HepG2 (cell line): Measurements from ENCODE around the gene RPL35. TPM values are rescaled to one million over a fixed set of nuclear protein-coding genes. Genes with fewer than 3 reads are reported as not detected.

Experiments
- ATAC-seq: fragments of 200-7000 bp; cut with Tn5 transposase; 3 replicates; pipeline ENCODE4 v1.9.1; 2020; ENCODE audit warnings: mild to moderate bottlenecking, moderate library complexity
- BruUV-seq: library from RNA; stranded (reverse); fragments of 400-500 nt; replicated peaks from 2 replicates; lab custom pipeline; 2021; lab: Mats Ljungman, UMichigan
- CTCF ChIA-PET: fragments of 300-600 bp; formaldehyde crosslinking; extraction: SDS; loops from one replicate; lab custom pipeline; 2021; ENCODE audit warnings: low total read pairs, inconsistent platforms, low intra/inter-chr PET ratio; lab: Yijun Ruan, JAX
- POLR2A ChIA-PET: fragments of 350-600 bp; sonication (Branson Sonifier 250); formaldehyde crosslinking; loops from one replicate; lab custom pipeline; 2020; ENCODE audit warnings: antibody characterized with exemption, inconsistent platforms; lab: Yijun Ruan, JAX
- DNase-seq: peaks from one replicate; pipeline ENCODE4 v3.0.0-alpha.2; 2015; ENCODE audit warnings: low spot score
- FAIRE-seq: peaks from 3 replicates; lab custom pipeline; 2011; peaks lifted over from hg19 to GRCh38; lab: Jason Lieb, UNC
- H2AFZ ChIP-seq: one replicate; pipeline ENCODE4 v1.6.1; 2011; ENCODE audit warnings: low read length, inconsistent platforms
- H3K27ac ChIP-seq: fragments of 300-600 bp; 3 replicates; pipeline ENCODE4 v1.8.0; 2011; ENCODE audit warnings: mixed run types, mild to moderate bottlenecking, mixed read lengths, low read length, inconsistent platforms; ENCODE audit not compliant: insufficient read depth; ENCODE audit errors: extremely low read length
- H3K27me3 ChIP-seq, 2 experiments: fragments of 200-600 bp in 1 of 2; 2 replicates in 1 of 2; 3 replicates in 1 of 2; pipeline versions ENCODE4 v1.6.0 to v1.8.0; 2011; ENCODE audit warnings: low read length in 2 of 2, mild to moderate bottlenecking in 2 of 2, moderate library complexity in 2 of 2, inconsistent platforms in 1 of 2; ENCODE audit not compliant: insufficient read depth in 2 of 2, control insufficient read depth in 1 of 2
- H3K36me3 ChIP-seq, 2 experiments: fragments of 200-600 bp in 1 of 2; replicated peaks in 1 of 2; 2 replicates in 1 of 2; 3 replicates in 1 of 2; pipeline versions ENCODE4 v1.5.1 to v1.8.0; 2011; ENCODE audit warnings: low read length in 2 of 2, inconsistent platforms in 1 of 2; ENCODE audit not compliant: insufficient read depth in 2 of 2, control insufficient read depth in 1 of 2
- H3K4me1 ChIP-seq: 2 replicates; pipeline ENCODE4 v1.5.1; 2012; ENCODE audit warnings: low read length, inconsistent platforms; ENCODE audit not compliant: insufficient read depth
- H3K4me2 ChIP-seq: 2 replicates; pipeline ENCODE4 v1.6.0; 2011; ENCODE audit warnings: low read depth, low read length, inconsistent platforms
- H3K4me3 ChIP-seq, 3 experiments: fragments of 200-600 bp in 1 of 3; sonication (generic), shearing (Covaris generic) in 1 of 3; replicated peaks in 1 of 3; 2 replicates each; pipeline ENCODE4 v1.5.1; 2011 to 2016; ENCODE audit warnings: low read length in 3 of 3, inconsistent platforms in 2 of 3, low read depth in 2 of 3, mild to moderate bottlenecking in 2 of 3, control low read depth in 1 of 3, mixed read lengths in 1 of 3; ENCODE audit not compliant: insufficient read depth in 1 of 3
- H3K79me2 ChIP-seq: one replicate; pipeline ENCODE4 v1.6.1; 2011; ENCODE audit warnings: low read length, inconsistent platforms; ENCODE audit not compliant: insufficient read depth
- H3K9ac ChIP-seq: 2 replicates; pipeline ENCODE4 v1.6.0; 2011; ENCODE audit warnings: mild to moderate bottlenecking, low read depth, low read length, inconsistent platforms; ENCODE audit not compliant: insufficient read depth
- H3K9me3 ChIP-seq: 2 replicates; pipeline ENCODE4 v1.5.1; 2012; ENCODE audit warnings: mild to moderate bottlenecking, low read length
- H4K20me1 ChIP-seq: 2 replicates; pipeline ENCODE4 v1.6.0; 2011; ENCODE audit warnings: inconsistent platforms, mild to moderate bottlenecking, low read length, moderate library complexity; ENCODE audit not compliant: insufficient read depth
- ARID3A ChIP-seq: IDR thresholded peaks from 2 replicates; pipeline ENCODE4 v1.6.1; 2012; ENCODE audit warnings: low read depth, low read length, improper control_type of control experiment
- ARID5B ChIP-seq: IDR thresholded peaks from 2 replicates; pipeline ENCODE4 v1.4.0; 2020; ENCODE audit warnings: mild to moderate bottlenecking, missing genetic modification reagents
- ARNT ChIP-seq: fragments of 450-650 bp; IDR thresholded peaks from 2 replicates; pipeline ENCODE4 v1.6.1; 2017
- ARNTL ChIP-seq: sonication (generic); formaldehyde crosslinking; IDR thresholded peaks from 2 replicates; pipeline ENCODE4 v1.4.0; 2020; ENCODE audit warnings: mild to moderate bottlenecking, missing genetic modification reagents
- FOXK1 ChIP-seq: sonication (generic); formaldehyde crosslinking; IDR thresholded peaks from 2 replicates; pipeline ENCODE4 v1.4.0; 2020; ENCODE audit warnings: low read depth, missing genetic modification reagents, borderline replicate concordance
- HNRNPL ChIP-seq: fragments of 200-400 bp; formaldehyde crosslinking; IDR thresholded peaks from 2 replicates; pipeline ENCODE4 v1.6.1; 2017; ENCODE audit warnings: mild to moderate bottlenecking, low read depth, low read length
- HOXA5 ChIP-seq: sonication (generic); formaldehyde crosslinking; IDR thresholded peaks from 2 replicates; pipeline ENCODE4 v1.4.0; 2020; ENCODE audit warnings: missing genetic modification reagents
- PLSCR1 ChIP-seq: sonication (generic); formaldehyde crosslinking; IDR thresholded peaks from 2 replicates; pipeline ENCODE4 v1.5.0; 2020; ENCODE audit warnings: missing genetic modification reagents, mild to moderate bottlenecking, borderline replicate concordance
- POLR2A ChIP-seq, 2 experiments: IDR thresholded peaks; 2 replicates each; pipeline ENCODE4 v1.6.1; 2011; ENCODE audit warnings: low read depth in 2 of 2, low read length in 2 of 2, mild to moderate bottlenecking in 1 of 2, moderate library complexity in 1 of 2; ENCODE audit not compliant: insufficient read depth in 1 of 2
- RARG ChIP-seq: sonication (generic); formaldehyde crosslinking; IDR thresholded peaks from 2 replicates; pipeline ENCODE4 v1.4.0; 2020; ENCODE audit warnings: low read depth, mild to moderate bottlenecking, missing genetic modification reagents
- RELA ChIP-seq: sonication (generic); formaldehyde crosslinking; IDR thresholded peaks from 2 replicates; pipeline ENCODE4 v1.4.0; 2020; ENCODE audit warnings: missing genetic modification reagents
- REXO4 ChIP-seq: sonication (generic); formaldehyde crosslinking; IDR thresholded peaks from 2 replicates; pipeline ENCODE4 v1.8.0; 2022; ENCODE audit warnings: missing genetic modification reagents, mild to moderate bottlenecking, borderline replicate concordance
- ZMYM3 ChIP-seq: sonication (generic); formaldehyde crosslinking; IDR thresholded peaks from 2 replicates; pipeline ENCODE4 v1.5.1; 2020; ENCODE audit warnings: mild to moderate bottlenecking, missing genetic modification reagents
- ZNF432 ChIP-seq: sonication (generic); formaldehyde crosslinking; IDR thresholded peaks from 2 replicates; pipeline ENCODE4 v1.5.0; 2020; ENCODE audit warnings: missing genetic modification reagents, mild to moderate bottlenecking, borderline replicate concordance
- ZNF530 ChIP-seq: sonication (generic); formaldehyde crosslinking; IDR thresholded peaks from 2 replicates; pipeline ENCODE4 v1.5.0; 2020; ENCODE audit warnings: low read depth, mild to moderate bottlenecking, missing genetic modification reagents
- ZNF556 ChIP-seq: sonication (generic); formaldehyde crosslinking; IDR thresholded peaks from 2 replicates; pipeline ENCODE4 v1.4.0; 2020; ENCODE audit warnings: mild to moderate bottlenecking, missing genetic modification reagents, borderline replicate concordance
- ZNF709 ChIP-seq: sonication (generic); formaldehyde crosslinking; IDR thresholded peaks from 2 replicates; pipeline ENCODE4 v1.5.0; 2020; ENCODE audit warnings: mild to moderate bottlenecking, missing genetic modification reagents
- ZNF749 ChIP-seq: sonication (generic); formaldehyde crosslinking; IDR thresholded peaks from 2 replicates; pipeline ENCODE4 v1.8.0; 2022; ENCODE audit warnings: mild to moderate bottlenecking, missing genetic modification reagents, moderate library complexity, borderline replicate concordance
- ZNF891 ChIP-seq: sonication (generic); formaldehyde crosslinking; IDR thresholded peaks from 2 replicates; pipeline ENCODE4 v1.5.0; 2020; ENCODE audit warnings: mild to moderate bottlenecking, missing genetic modification reagents
- WGBS: methylation state at CpG from one replicate; pipeline ENCODE4 v1.1.6; 2017; ENCODE audit warnings: low lambda C conversion rate; 5-methylcytosine and 5-hydroxymethylcytosine counted together
- in situ Hi-C: cut with HindIII; loops from 2 replicates; pipeline ENCODE4 v1.10.0; 2017; ENCODE audit warnings: low pct_unique_long_range_greater_than_20kb; ENCODE audit not compliant: extremely low pct_ligation_motif_present
- intact Hi-C: fragments of 100-400 bp; cut with micrococcal nuclease; formaldehyde crosslinking; loops from one replicate; pipeline ENCODE4 v1.10.0; 2022; ENCODE audit not compliant: unreplicated experiment
- polyA plus RNA-seq, 8 experiments: library from polyadenylated mRNA; depleted of rRNA in 3 of 8; stranded (reverse) in 7 of 8; unstranded in 1 of 8; fragments of >200 nt; fragmentation: Illumina TruSeq in 4 of 8; extraction: Trizol in 4 of 8; gene quantifications; 2 replicates each; pipeline versions ENCODE4 v1.2.1 to v1.2.3, GENCODE V29; 2011 to 2016; ENCODE audit warnings: low read depth in 4 of 8, missing spikeins in 1 of 8, mixed read lengths in 1 of 8; ENCODE audit not compliant: insufficient read depth in 1 of 8
- total RNA-seq, 5 experiments: library from RNA; depleted of rRNA; stranded (reverse); fragments of >200 nt; fragmentation: Illumina TruSeq; extraction: Trizol; gene quantifications; 2 replicates each; pipeline ENCODE4 v1.2.3, GENCODE V29; 2016; ENCODE audit warnings: low read depth in 1 of 5

RPL35 gene
- total and polyA plus RNA-seq, 2 of the 13 experiments (the other 11 are each of a cell fraction or from before 2014, with no cell fraction given) = 2,153 to 2,935 TPM

GRCh38 chr9:124846467-124846866 lies 15.3 kb downstream of the RPL35 start (continued):
- TF ChIP-seq ARID5B (CRISPR knock-in tag) (peak; percentile 26; the same call in 1 of the 2 replicates), ARNTL (CRISPR knock-in tag) (peak; percentile 50; the same call in 1 of the 2 replicates), ZMYM3 (CRISPR knock-in tag) (peak; percentile 47; the same call in 1 of the 2 replicates), FOXK1 (CRISPR knock-in tag) (0 out of 2 replicates have a peak, but pooled peaks have one; percentile 18), ZNF709 (CRISPR knock-in tag) (0 out of 2 replicates have a peak, but pooled peaks have one; percentile 52)

- no peak for FAIRE-seq
- H3K9me3 ChIP-seq = no peaks in the 10 kb centered on the region
- no peaks in the 10 kb centered on the region; a peak in 2 of 5 replicates for H3K27me3 ChIP-seq
- no peak overlapping the region for H3K4me3 ChIP-seq
- no peak overlapping the region for H2AFZ ChIP-seq
- TF ChIP-seq ZNF432 (CRISPR knock-in tag) (no peak), ZNF556 (CRISPR knock-in tag) (no peak), HOXA5 (CRISPR knock-in tag) (no peak), ZNF891 (CRISPR knock-in tag) (no peak), REXO4 (no peak), ARID3A (no peak), HNRNPL (no peak), POLR2A (IDR thresholded peaks at IDR 0.05; ENCODE audit: insufficient read depth in 1 of 2, low read depth in 2 of 2, low read length in 2 of 2) (no peak), ZNF749 (CRISPR knock-in tag) (no peak), RARG (CRISPR knock-in tag) (no peak), RELA (CRISPR knock-in tag) (no peak), ARNT (no peak), PLSCR1 (CRISPR knock-in tag) (no peak), ZNF530 (no peak)
- 17% methylated on average over 3 of the region's 4 CpGs for WGBS
- no peak for ATAC-seq
- H3K9ac ChIP-seq = no peak overlapping the region
- no peaks in the 10 kb centered on the region for H3K36me3 ChIP-seq
- no peak overlapping the region for H3K27ac ChIP-seq
- POLR2A ChIA-PET = no interaction called here
- no TSS peak for BruUV-seq
- 0 out of 2 replicates have a peak overlapping the region, but pooled peaks have one; percentile 12 for H3K4me2 ChIP-seq
- DNase-seq = no peak
- H3K79me2 ChIP-seq = no peaks in the 10 kb centered on the region
- in situ Hi-C loops = loop anchor here (10.0 kb wide), 1 partner anchor 49 kb away; no protein-coding TSS in a partner anchor
- H4K20me1 ChIP-seq = no peaks in the 10 kb centered on the region
- CTCF ChIA-PET = no interaction called here
- H3K4me1 ChIP-seq = peaks cover 59% of the 10 kb centered on the region
- intact Hi-C loops = no loop called here
Measured at GRCh38 chr9:124844291-124844690, 17.5 kb downstream of the RPL35 start.
